Thyroid gland (tissue), 4 donors: ENCODE data around the gene ASAP2.

ENCODE experiments used
- POLR2A ChIP-seq, 2 donors: fragments of 450-650 bp; IDR thresholded peaks; one replicate each; pipeline ENCODE4 v1.6.1; 2017; ENCODE audit warnings: antibody characterized with exemption in 2 of 2, mild to moderate bottlenecking in 2 of 2, moderate library complexity in 1 of 2
- TF ChIP-seq, protein P1 (sequence below), 6 experiments: fragments of 200-600 bp in 3 of 6; fragments of 450-650 bp in 3 of 6; sonication (generic) in 3 of 6; IDR thresholded peaks; one replicate each; pipeline ENCODE4 v1.5.1; 2016 to 2019; ENCODE audit warnings: antibody characterized with exemption in 6 of 6, mild to moderate bottlenecking in 2 of 6, inconsistent platforms in 1 of 6, moderate library complexity in 1 of 6

- TF ChIP-seq, protein P1, sequence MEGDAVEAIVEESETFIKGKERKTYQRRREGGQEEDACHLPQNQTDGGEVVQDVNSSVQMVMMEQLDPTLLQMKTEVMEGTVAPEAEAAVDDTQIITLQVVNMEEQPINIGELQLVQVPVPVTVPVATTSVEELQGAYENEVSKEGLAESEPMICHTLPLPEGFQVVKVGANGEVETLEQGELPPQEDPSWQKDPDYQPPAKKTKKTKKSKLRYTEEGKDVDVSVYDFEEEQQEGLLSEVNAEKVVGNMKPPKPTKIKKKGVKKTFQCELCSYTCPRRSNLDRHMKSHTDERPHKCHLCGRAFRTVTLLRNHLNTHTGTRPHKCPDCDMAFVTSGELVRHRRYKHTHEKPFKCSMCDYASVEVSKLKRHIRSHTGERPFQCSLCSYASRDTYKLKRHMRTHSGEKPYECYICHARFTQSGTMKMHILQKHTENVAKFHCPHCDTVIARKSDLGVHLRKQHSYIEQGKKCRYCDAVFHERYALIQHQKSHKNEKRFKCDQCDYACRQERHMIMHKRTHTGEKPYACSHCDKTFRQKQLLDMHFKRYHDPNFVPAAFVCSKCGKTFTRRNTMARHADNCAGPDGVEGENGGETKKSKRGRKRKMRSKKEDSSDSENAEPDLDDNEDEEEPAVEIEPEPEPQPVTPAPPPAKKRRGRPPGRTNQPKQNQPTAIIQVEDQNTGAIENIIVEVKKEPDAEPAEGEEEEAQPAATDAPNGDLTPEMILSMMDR (IDR thresholded peaks at IDR 0.05), result no peak
- no peak for TF ChIP-seq POLR2A (IDR thresholded peaks at IDR 0.05)
Observed at GRCh38 chr2:9300829-9301453, 94.3 kb downstream of the ASAP2 start.
